HG02759 (cell line): ENCODE measurements around the gene SLX1B.
A peak's percentile ranks its signal among the peaks of the same experiment; 100 is the strongest.
"Not testable (repeated sequence)": the region's sequence is repeated elsewhere in the genome, so short reads cannot be mapped to it uniquely, and the experiment has no call there.

ENCODE experiments used
- ATAC-seq: cut with Tn5 transposase; IDR thresholded peaks from one replicate; pipeline ENCODE4 v1.9.1; 2021; ENCODE audit warnings: mild to moderate bottlenecking, moderate library complexity; ENCODE audit not compliant: unreplicated experiment

Gene SLX1B

GRCh38 chr16:29454269-29454668 lies at the start of gene SLX1B, which contains the start of gene BOLA2:
SLX1B (plus strand) TSS chr16:29454533.
BOLA2 (minus strand) TSS chr16:29454351; CDS start chr16:29454253, 98 bp downstream.
- ATAC-seq = peak; percentile 89

- ATAC-seq = not testable (repeated sequence)
Measured at GRCh38 chr16:29405249-29405648, 49.1 kb upstream of the SLX1B start.

DNA sequence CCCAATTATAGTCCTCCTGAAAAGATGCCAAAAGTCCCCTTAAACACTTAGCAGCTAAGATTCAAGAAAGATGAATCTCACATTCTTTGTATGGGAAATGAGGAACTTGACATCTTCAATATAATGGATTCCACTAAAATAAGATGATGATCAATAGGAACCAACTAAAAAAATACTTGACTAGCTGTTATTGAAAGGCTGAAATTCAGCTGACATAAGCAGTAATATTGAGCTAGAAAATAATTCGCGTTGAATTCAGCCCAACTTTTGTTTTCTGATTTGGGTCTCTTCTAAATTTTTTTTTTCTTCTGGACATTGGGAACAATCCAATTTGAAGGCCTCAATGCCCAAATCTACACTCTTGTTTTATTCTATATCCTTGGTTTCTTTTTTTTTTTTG lies 30.7 kb upstream of the SLX1B start:
- ATAC-seq = not testable (repeated sequence)

- ATAC-seq = not testable (repeated sequence)
Measured at GRCh38 chr16:29425390-29425789, 28.9 kb upstream of the SLX1B start.

GRCh38 chr16:29453754-29454153 lies 579 bp upstream of the SLX1B start:
- ATAC-seq = peak; percentile 6

- ATAC-seq = peak; percentile 61
Measured at GRCh38 chr16:29454828-29455227, 495 bp downstream of the SLX1B start.

- not testable (repeated sequence) for ATAC-seq
Measured at GRCh38 chr16:29457660-29458059, 3.3 kb downstream of the SLX1B start.

DNA sequence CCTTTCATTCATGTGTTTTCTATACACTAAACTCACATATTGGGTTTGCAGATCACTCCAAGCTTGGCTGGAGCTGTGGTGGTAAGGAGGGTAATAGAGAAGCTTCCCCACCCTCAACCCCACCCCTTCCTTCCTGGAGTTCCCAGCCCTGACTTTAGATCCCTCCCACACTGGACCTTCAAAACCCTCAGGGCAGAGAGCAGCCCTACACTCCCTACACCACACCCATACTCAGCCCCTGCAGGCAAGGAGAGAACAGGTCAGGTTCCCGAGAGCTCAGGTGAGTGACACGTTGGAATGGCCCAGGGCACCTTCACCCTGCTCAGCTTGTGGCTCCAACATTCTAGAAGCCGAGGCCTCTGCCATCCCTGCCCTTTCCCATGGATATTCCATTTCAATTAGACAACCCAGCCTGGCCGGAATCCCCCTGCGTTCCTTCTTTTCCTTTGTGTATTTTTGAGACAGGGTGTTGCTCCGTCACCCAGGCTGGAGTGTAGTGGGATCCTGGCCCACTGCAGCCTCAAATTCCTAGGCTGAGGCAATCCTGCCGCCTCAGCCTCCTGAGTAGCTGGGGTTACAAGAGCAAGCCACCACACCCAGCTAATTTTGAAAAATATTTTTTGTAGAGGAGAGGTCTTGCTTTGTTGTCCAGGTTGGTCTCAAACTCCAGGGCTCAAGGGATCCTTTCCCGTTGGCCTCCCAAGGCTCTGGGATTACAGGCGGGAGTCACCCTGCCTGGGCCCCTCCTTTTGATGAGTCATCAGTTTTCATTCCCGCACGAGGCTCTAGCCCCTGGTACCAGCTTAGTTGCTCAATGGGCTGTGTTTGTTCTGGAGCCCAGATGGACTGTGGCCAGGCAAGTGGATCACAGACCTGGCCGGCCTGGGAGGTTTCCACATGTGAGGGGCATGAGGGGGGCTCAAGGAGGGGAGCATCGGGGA lies 5.6 kb downstream of the SLX1B start, which contains the start of gene SULT1A4:
Gene SULT1A4, plus strand, starts transcription at position 208 of the 941 bp plus-strand sequence. CDS start 1,473 bp downstream, outside the sequence.
- ATAC-seq = not testable (repeated sequence)

DNA sequence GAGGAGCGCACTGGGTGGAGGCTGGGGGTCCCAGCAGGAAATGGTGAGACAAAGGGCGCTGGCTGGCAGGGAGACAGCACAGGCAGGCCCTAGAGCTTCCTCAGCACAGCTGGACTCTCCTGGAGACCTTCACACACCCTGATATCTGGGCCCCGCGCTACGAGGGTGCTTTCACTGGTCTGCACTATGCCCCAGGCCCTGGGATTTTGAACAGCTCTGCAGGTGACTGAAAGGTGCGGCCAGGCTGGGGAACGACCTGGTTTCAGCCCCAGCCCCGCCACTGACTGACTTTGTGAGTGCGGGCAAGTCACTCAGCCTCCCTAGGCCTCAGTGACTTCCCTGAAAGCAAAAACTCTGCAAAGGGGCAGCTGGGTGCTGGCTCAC lies 6.3 kb downstream of the SLX1B start:
- ATAC-seq = not testable (repeated sequence)

- not testable (repeated sequence) for ATAC-seq
Measured at GRCh38 chr16:29465985-29466824, 11.9 kb downstream of the SLX1B start.

- not testable (repeated sequence) for ATAC-seq
Measured at GRCh38 chr16:29466904-29467303, 12.6 kb downstream of the SLX1B start.

- not testable (repeated sequence) for ATAC-seq
Measured at GRCh38 chr16:29467654-29468366, 13.5 kb downstream of the SLX1B start.

DNA sequence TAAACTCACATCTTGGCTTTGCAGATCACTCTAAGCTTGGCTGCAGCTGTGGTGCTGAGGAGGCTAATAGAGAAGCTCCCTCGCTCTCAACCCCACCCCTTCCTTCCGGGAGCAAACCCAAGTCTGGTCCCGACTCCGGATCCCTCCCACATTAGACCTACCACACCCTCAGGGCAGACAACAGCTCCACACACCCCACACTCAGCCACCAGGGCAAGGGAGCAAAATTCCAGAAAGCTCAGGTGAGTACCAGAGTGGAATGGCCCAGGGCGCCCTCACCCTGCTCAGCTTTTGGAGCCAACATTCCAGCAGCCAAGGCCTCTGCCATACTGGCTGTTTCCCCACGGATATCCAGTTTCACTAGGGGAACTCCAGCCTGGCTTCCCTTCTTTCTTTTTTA lies 15.3 kb downstream of the SLX1B start:
- not testable (repeated sequence) for ATAC-seq

GRCh38 chr16:29472065-29472464 lies 17.7 kb downstream of the SLX1B start:
- ATAC-seq = not testable (repeated sequence)

- ATAC-seq = not testable (repeated sequence)
Measured at GRCh38 chr16:29482276-29482675, 27.9 kb downstream of the SLX1B start.

DNA sequence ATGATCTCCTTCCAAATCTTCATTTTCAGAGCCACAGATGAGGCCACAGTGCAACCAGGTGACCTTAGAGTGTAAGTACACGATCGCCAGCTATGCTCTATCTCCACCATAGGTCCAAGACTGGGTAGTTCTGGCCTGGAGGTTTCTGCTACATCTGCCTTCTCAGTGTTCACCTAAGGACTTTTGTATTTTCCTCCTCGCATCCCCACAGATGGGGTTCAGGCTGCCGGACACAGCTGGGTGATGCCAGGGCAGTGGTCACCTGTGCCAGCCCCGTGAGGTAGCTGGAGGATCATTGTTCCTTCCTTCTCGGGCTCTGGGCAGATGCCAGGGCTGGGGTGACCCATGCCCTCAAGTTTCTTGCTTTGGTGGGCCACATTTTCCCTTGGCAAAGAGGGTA lies 52.0 kb downstream of the SLX1B start, which contains the start of gene NPIPB12:
Gene NPIPB12, minus strand, starts transcription at position 101 of the 400 bp plus-strand sequence.
- ATAC-seq = not testable (repeated sequence)
